Calu3 (cell line): ENCODE data around the gene BHMT. TPM values are rescaled to one million over a fixed set of nuclear protein-coding genes. Genes with fewer than 3 reads are reported as not detected.

Experiments used
- BruUV-seq: library from RNA; stranded (reverse); fragments of 400-500 nt; replicated peaks from 2 replicates; lab custom pipeline; 2021; lab: Mats Ljungman, UMichigan
- CTCF ChIA-PET: fragments of 300-600 bp; sonication (Branson Sonifier 250); formaldehyde crosslinking; loops from one replicate; lab custom pipeline; 2022; ENCODE audit warnings: antibody characterized with exemption; lab: Charles Lee
- DNase-seq: peaks from one replicate; pipeline ENCODE4 v3.0.0; 2022
- H3K27ac Mint-ChIP-seq: one replicate; pipeline ENCODE4 v1.8.0; 2022; ENCODE audit warnings: mixed read lengths; ENCODE audit not compliant: unreplicated experiment
- H3K27me3 Mint-ChIP-seq: one replicate; pipeline ENCODE4 v1.8.0; 2022; ENCODE audit warnings: mixed read lengths; ENCODE audit not compliant: unreplicated experiment
- H3K36me3 Mint-ChIP-seq: one replicate; pipeline ENCODE4 v1.8.0; 2022; ENCODE audit warnings: mild to moderate bottlenecking, moderate library complexity, mixed read lengths; ENCODE audit not compliant: insufficient read depth, unreplicated experiment
- H3K4me1 Mint-ChIP-seq: one replicate; pipeline ENCODE4 v1.8.0; 2022; ENCODE audit warnings: mild to moderate bottlenecking, low read depth, mixed read lengths; ENCODE audit not compliant: unreplicated experiment
- H3K4me3 Mint-ChIP-seq: one replicate; pipeline ENCODE4 v1.8.0; 2022; ENCODE audit warnings: mild to moderate bottlenecking, low read depth, moderate library complexity, mixed read lengths; ENCODE audit not compliant: unreplicated experiment
- H3K9me3 Mint-ChIP-seq: one replicate; pipeline ENCODE4 v1.8.0; 2022; ENCODE audit warnings: low read depth, mixed read lengths; ENCODE audit not compliant: unreplicated experiment
- intact Hi-C: fragments of 100-400 bp; cut with micrococcal nuclease; formaldehyde crosslinking; loops from one replicate; pipeline ENCODE4 v1.10.0; 2022; ENCODE audit not compliant: unreplicated experiment
- total RNA-seq: library from RNA; stranded (reverse); gene quantifications from 2 replicates; pipeline ENCODE4 v1.2.3, GENCODE V29; 2022
- TF ChIP-seq, protein P1 (sequence below): fragments of 200-600 bp; IDR thresholded peaks from one replicate; pipeline ENCODE4 v1.8.0; 2022; ENCODE audit warnings: antibody characterized with exemption; ENCODE audit not compliant: unreplicated experiment

BHMT gene
- total RNA-seq, 1 experiment from 2014 or later: not detected

DNA sequence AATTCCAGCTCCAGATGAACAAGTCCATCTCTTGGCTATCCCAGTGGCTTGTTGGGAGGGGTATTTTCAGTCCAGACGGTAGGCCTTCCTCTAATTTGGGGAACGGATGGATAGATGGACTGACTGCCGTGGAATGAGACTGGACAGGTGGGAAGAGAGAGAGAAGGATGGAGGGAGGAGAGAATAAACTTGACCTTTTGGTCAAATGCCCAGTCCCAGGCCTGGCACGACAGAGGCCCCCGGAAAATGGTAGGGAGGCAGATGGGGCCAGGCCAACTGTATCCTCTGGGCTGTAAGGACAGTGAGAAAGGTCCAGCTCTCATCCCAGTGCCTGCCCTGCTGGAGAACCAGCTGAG lies 1.1 kb downstream of the BHMT start:
- no peak for DNase-seq
- CTCF ChIA-PET: interaction anchor here (1.8 kb wide), 1 partner anchor 20 kb away, joined by 4 read pairs; no protein-coding TSS in a partner anchor
- BruUV-seq: no TSS peak
- no peaks in the 10 kb centered on the region for H3K4me1 Mint-ChIP-seq
- no peak overlapping the region for H3K4me3 Mint-ChIP-seq
- H3K27ac Mint-ChIP-seq: no peak overlapping the region
- peaks cover 4% of the 10 kb centered on the region for H3K36me3 Mint-ChIP-seq
- TF ChIP-seq, protein P1, sequence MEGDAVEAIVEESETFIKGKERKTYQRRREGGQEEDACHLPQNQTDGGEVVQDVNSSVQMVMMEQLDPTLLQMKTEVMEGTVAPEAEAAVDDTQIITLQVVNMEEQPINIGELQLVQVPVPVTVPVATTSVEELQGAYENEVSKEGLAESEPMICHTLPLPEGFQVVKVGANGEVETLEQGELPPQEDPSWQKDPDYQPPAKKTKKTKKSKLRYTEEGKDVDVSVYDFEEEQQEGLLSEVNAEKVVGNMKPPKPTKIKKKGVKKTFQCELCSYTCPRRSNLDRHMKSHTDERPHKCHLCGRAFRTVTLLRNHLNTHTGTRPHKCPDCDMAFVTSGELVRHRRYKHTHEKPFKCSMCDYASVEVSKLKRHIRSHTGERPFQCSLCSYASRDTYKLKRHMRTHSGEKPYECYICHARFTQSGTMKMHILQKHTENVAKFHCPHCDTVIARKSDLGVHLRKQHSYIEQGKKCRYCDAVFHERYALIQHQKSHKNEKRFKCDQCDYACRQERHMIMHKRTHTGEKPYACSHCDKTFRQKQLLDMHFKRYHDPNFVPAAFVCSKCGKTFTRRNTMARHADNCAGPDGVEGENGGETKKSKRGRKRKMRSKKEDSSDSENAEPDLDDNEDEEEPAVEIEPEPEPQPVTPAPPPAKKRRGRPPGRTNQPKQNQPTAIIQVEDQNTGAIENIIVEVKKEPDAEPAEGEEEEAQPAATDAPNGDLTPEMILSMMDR: no peak
- peaks cover 77% of the 10 kb centered on the region for H3K27me3 Mint-ChIP-seq
- intact Hi-C loops: no loop called here
- no peaks in the 10 kb centered on the region for H3K9me3 Mint-ChIP-seq

DNA sequence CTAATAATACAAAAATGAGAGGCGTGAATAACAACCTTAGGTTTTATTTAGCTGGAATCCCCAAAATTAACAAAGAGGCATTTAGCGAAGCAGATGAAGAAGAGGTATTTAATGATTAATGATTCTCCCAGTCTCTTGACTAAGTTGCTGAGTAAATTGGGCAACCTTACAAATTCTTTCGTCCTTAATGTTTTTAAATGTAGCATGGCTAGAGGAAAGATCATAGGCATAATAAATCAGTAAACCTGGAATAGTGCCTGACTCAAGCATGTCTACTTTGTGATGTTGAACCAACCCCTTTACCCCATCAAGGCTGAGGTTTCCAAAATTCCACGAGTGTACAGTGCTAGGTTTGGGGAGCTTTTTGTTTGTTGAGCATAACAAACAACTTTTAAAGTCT lies 7.9 kb downstream of the BHMT start:
- H3K27me3 Mint-ChIP-seq: peaks cover 10% of the 10 kb centered on the region
- BruUV-seq: no TSS peak
- no peak overlapping the region for H3K27ac Mint-ChIP-seq
- H3K4me1 Mint-ChIP-seq: no peaks in the 10 kb centered on the region
- H3K9me3 Mint-ChIP-seq: no peaks in the 10 kb centered on the region
- intact Hi-C loops: no loop called here
- H3K4me3 Mint-ChIP-seq: no peak overlapping the region
- TF ChIP-seq, protein P1: no peak
- no peak for DNase-seq
- H3K36me3 Mint-ChIP-seq: no peaks in the 10 kb centered on the region
- CTCF ChIA-PET: no interaction called here

DNA sequence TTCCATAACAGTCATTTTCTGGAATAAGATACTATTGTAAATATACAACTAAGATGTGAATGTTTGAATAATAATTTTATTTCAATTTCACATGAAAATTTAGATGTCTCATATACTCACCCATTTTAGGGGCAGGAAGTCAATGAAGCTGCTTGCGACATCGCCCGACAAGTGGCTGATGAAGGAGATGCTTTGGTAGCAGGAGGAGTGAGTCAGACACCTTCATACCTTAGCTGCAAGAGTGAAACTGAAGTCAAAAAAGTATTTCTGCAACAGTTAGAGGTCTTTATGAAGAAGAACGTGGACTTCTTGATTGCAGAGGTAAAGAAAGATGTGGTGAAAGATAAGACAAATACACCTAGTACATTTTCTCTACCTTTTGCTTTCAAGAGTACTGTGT lies 8.6 kb downstream of the BHMT start:
- peaks cover 3% of the 10 kb centered on the region for H3K27me3 Mint-ChIP-seq
- CTCF ChIA-PET: no interaction called here
- no TSS peak for BruUV-seq
- no peaks in the 10 kb centered on the region for H3K9me3 Mint-ChIP-seq
- TF ChIP-seq, protein P1: no peak
- no peak overlapping the region for H3K27ac Mint-ChIP-seq
- intact Hi-C loops: no loop called here
- no peak for DNase-seq
- no peak overlapping the region for H3K4me3 Mint-ChIP-seq
- H3K36me3 Mint-ChIP-seq: no peaks in the 10 kb centered on the region
- no peaks in the 10 kb centered on the region for H3K4me1 Mint-ChIP-seq

DNA sequence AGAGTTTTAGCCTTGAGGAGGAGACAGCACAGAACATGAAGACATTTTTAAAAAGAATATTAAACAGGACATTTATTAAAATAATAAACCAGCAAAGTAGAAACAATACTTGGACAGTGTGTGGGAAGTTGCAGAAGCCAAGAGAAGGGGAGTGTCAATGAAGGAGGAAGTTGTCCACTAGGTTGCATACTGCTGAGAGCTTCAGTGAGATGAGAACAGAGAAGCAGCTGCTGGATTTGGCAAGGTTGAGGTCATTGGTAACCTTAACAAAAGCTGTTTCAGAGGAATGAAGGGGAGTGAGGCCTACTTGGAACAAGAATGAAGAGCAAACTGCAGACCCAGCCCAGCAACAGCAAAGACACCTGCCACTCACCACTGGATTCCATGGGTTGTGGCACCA lies 11.4 kb downstream of the BHMT start:
- intact Hi-C loops: no loop called here
- H3K9me3 Mint-ChIP-seq: no peaks in the 10 kb centered on the region
- no peaks in the 10 kb centered on the region for H3K27me3 Mint-ChIP-seq
- CTCF ChIA-PET: no interaction called here
- TF ChIP-seq, protein P1: no peak
- no peak for DNase-seq
- H3K4me1 Mint-ChIP-seq: no peaks in the 10 kb centered on the region
- no peaks in the 10 kb centered on the region for H3K36me3 Mint-ChIP-seq
- H3K27ac Mint-ChIP-seq: no peak overlapping the region
- BruUV-seq: no TSS peak
- H3K4me3 Mint-ChIP-seq: no peak overlapping the region
